ENCODE measurements around the gene SPATA1. TPM values are rescaled to one million over a fixed set of nuclear protein-coding genes. Genes with fewer than 3 reads are reported as not detected.

SPATA1 gene
- total RNA-seq, 4 donors from 2014 or later: 0.13 TPM; not detected in 3

DNA sequence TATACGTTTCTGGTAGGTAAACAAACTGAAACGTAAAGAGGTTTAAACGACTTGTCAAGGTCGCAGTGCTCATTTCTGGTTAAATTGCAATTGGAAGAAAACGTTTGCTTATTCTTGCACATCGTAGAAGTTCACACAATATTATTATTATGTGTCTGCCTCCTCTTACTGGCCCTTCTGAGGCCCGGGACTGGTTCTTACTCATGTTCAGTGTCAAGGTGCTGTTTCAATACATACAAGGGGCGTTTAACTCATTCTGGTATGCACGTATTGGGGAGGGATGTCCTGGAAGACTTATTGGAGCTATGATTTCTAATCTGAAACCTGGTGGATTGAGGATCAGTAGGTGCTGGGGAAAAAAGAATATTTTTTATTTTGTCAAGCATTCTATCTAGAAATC is 26.2 kb upstream of the SPATA1 start:
- 4 to 8% methylated on average over 9 of the region's 9 CpGs for WGBS, 2 donors
- H3K4me3 ChIP-seq (ENCODE audit: low read depth, poor library complexity, severe bottlenecking): peak overlapping the region; percentile 57
- intact Hi-C loops (cut with DNase I; ENCODE audit: low total_unique reads): loop anchor here (1.0 kb wide), 1 partner anchor 9 kb away; no protein-coding TSS in a partner anchor
- TF ChIP-seq POLR2A (IDR thresholded peaks at IDR 0.05) (no peak), CTCF (IDR thresholded peaks at IDR 0.05) (no peak)
- no peak for DNase-seq (ENCODE audit: low spot score in 2 of 2)

DNA sequence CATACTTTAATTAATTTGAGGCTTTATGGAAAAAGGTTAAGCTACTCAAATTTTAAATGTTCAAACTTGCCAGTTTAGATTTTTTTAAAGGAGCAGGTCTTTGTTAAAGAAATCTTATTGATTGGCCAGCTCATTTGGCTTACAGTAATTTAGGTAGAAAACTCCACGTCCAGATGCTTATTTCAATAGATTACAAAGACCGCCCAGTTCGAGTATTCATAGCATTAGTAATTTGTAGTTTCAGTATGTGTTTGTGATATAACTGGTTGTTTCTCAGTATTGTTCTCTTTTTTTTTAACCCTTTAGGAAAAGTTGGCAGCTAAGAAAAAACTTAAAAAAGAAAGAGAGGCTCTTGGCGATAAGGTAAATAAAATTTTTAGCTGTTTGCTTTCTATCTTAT is 25.5 kb upstream of the SPATA1 start:
- DNase-seq (ENCODE audit: low spot score in 2 of 2): no peak
- WGBS, 2 donors: 81 to 87% methylated on average over 4 of the region's 4 CpGs
- no peak for TF ChIP-seq CTCF (IDR thresholded peaks at IDR 0.05)
- no peak for TF ChIP-seq POLR2A (IDR thresholded peaks at IDR 0.05)
- H3K4me3 ChIP-seq (ENCODE audit: low read depth, poor library complexity, severe bottlenecking): no peak overlapping the region
- intact Hi-C loops (cut with DNase I; ENCODE audit: low total_unique reads): loop anchor here (1.0 kb wide), 1 partner anchor 9 kb away; no protein-coding TSS in a partner anchor

- 87 to 90% methylated on average over 2 of the region's 2 CpGs for WGBS, 2 donors
- intact Hi-C loops (cut with DNase I; ENCODE audit: low total_unique reads): no loop called here
- TF ChIP-seq POLR2A (IDR thresholded peaks at IDR 0.05): no peak
- no peak for TF ChIP-seq CTCF (IDR thresholded peaks at IDR 0.05)
- no peak for DNase-seq (ENCODE audit: low spot score in 2 of 2)
- no peak overlapping the region for H3K4me3 ChIP-seq (ENCODE audit: low read depth, poor library complexity, severe bottlenecking)
Observed at GRCh38 chr1:84481317-84481716, 24.9 kb upstream of the SPATA1 start.

- 75 to 78% methylated on average over 3 of the region's 3 CpGs for WGBS, 2 donors
- DNase-seq (ENCODE audit: low spot score in 2 of 2): no peak
- TF ChIP-seq POLR2A (IDR thresholded peaks at IDR 0.05) (no peak), CTCF (IDR thresholded peaks at IDR 0.05) (no peak)
- intact Hi-C loops (cut with DNase I; ENCODE audit: low total_unique reads): no loop called here
- no peak overlapping the region for H3K4me3 ChIP-seq (ENCODE audit: low read depth, poor library complexity, severe bottlenecking)
Observed at GRCh38 chr1:84488107-84488506, 18.1 kb upstream of the SPATA1 start.

- 89 to 96% methylated on average over 2 of the region's 2 CpGs for WGBS, 2 donors
- TF ChIP-seq POLR2A (IDR thresholded peaks at IDR 0.05): no peak
- no peak for TF ChIP-seq CTCF (IDR thresholded peaks at IDR 0.05)
Observed at GRCh38 chr1:84489766-84490165, 16.4 kb upstream of the SPATA1 start.

DNA sequence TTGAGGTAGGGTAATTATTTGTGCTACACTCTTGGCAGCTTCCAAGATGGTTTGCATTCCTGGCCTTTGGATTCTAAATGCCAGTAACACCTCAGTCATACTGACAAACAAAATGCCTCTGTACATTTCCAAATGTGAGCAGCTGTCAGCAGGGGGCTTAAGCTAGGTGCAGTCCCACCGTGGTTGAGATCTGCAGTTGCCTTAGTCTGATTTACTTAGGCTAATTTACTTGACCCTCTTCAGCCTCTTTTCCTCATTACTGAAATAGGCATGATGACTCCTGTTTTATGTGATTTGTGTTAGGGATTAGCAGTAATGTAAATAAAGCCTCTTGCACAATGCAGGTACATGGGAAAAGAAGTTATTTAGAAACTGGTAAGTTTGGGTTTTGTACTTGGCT is 13.5 kb upstream of the SPATA1 start:
- intact Hi-C loops (cut with DNase I; ENCODE audit: low total_unique reads): no loop called here
- H3K4me3 ChIP-seq (ENCODE audit: low read depth, poor library complexity, severe bottlenecking): no peak overlapping the region

More at GRCh38 chr1:84489766-84490165, 16.4 kb upstream of the SPATA1 start:
- no peak overlapping the region for H3K4me3 ChIP-seq (ENCODE audit: low read depth, poor library complexity, severe bottlenecking)
- intact Hi-C loops (cut with DNase I; ENCODE audit: low total_unique reads): no loop called here
- no peak for DNase-seq (ENCODE audit: low spot score in 2 of 2)

More for the DNA sequence above, 13.5 kb upstream of the SPATA1 start:
- TF ChIP-seq POLR2A (IDR thresholded peaks at IDR 0.05) (no peak), CTCF (IDR thresholded peaks at IDR 0.05) (no peak)
- DNase-seq (ENCODE audit: low spot score in 2 of 2): no peak
- WGBS, 2 donors: 54 to 64% methylated on average over 1 of the region's 1 CpG

Measured in lower leg skin (tissue), 4 donors.